Measurements from ENCODE around the gene RABL6.
"Not testable (repeated sequence)": the region's sequence is repeated elsewhere in the genome, so short reads cannot be mapped to it uniquely, and the experiment has no call there.

The RABL6 gene

GRCh38 chr9:136807281-136808074, at the start of gene RABL6:
TSS of gene RABL6 (plus strand) at chr9:136807948. CDS start at chr9:136808197, 249 bp downstream.
- Mint-ChIP-seq H3K4me1 (ENCODE audit: low read depth) (peaks cover 23% of the 10 kb centered on the region), H3K36me3 (ENCODE audit: low read depth) (peaks cover 18% of the 10 kb centered on the region), H3K9me3 (no peaks in the 10 kb centered on the region), H3K27ac (peak within 1 kb of the TSS; percentile 90), H3K27me3 (ENCODE audit: low read depth) (no peaks in the 10 kb centered on the region), H3K4me3 (peak within 1 kb of the TSS; percentile 88)
- peak; percentile 88 for DNase-seq (ENCODE audit: low spot score)

GRCh38 chr9:136759001-136759400, 48.7 kb upstream of the RABL6 start:
- Mint-ChIP-seq H3K4me1 (ENCODE audit: low read depth) (no peaks in the 10 kb centered on the region), H3K27ac (no peak overlapping the region), H3K4me3 (no peak overlapping the region), H3K36me3 (ENCODE audit: low read depth) (no peaks in the 10 kb centered on the region), H3K9me3 (peaks cover 15% of the 10 kb centered on the region), H3K27me3 (ENCODE audit: low read depth) (no peaks in the 10 kb centered on the region)
- no peak for DNase-seq (ENCODE audit: low spot score)

- no peaks in the 10 kb centered on the region for H3K27me3 Mint-ChIP-seq (ENCODE audit: low read depth)
- DNase-seq (ENCODE audit: low spot score): no peak
- H3K9me3 Mint-ChIP-seq: peaks cover 15% of the 10 kb centered on the region
- H3K4me3 Mint-ChIP-seq: no peak overlapping the region
- no peaks in the 10 kb centered on the region for H3K4me1 Mint-ChIP-seq (ENCODE audit: low read depth)
- no peak overlapping the region for H3K27ac Mint-ChIP-seq
- H3K36me3 Mint-ChIP-seq (ENCODE audit: low read depth): no peaks in the 10 kb centered on the region
Observed at GRCh38 chr9:136759436-136760325, 48.1 kb upstream of the RABL6 start.

GRCh38 chr9:136760424-136760823, 47.3 kb upstream of the RABL6 start:
- Mint-ChIP-seq H3K27me3 (ENCODE audit: low read depth) (no peaks in the 10 kb centered on the region), H3K4me3 (no peak overlapping the region), H3K27ac (no peak overlapping the region), H3K36me3 (ENCODE audit: low read depth) (no peaks in the 10 kb centered on the region), H3K9me3 (peaks cover 13% of the 10 kb centered on the region), H3K4me1 (ENCODE audit: low read depth) (no peaks in the 10 kb centered on the region)
- DNase-seq (ENCODE audit: low spot score): no peak

- not testable (repeated sequence) for H3K9me3 Mint-ChIP-seq; H3K4me3 Mint-ChIP-seq; H3K27me3 Mint-ChIP-seq (ENCODE audit: low read depth); H3K4me1 Mint-ChIP-seq (ENCODE audit: low read depth); DNase-seq (ENCODE audit: low spot score); H3K36me3 Mint-ChIP-seq (ENCODE audit: low read depth); H3K27ac Mint-ChIP-seq
Observed at GRCh38 chr9:136760834-136761544, 46.8 kb upstream of the RABL6 start.

GRCh38 chr9:136761545-136761981, 46.2 kb upstream of the RABL6 start:
- peaks cover 2% of the 10 kb centered on the region for H3K9me3 Mint-ChIP-seq
- no peak for DNase-seq (ENCODE audit: low spot score)
- H3K36me3 Mint-ChIP-seq (ENCODE audit: low read depth): no peaks in the 10 kb centered on the region
- H3K27me3 Mint-ChIP-seq (ENCODE audit: low read depth): no peaks in the 10 kb centered on the region
- no peak overlapping the region for H3K4me3 Mint-ChIP-seq
- H3K4me1 Mint-ChIP-seq (ENCODE audit: low read depth): no peaks in the 10 kb centered on the region
- no peak overlapping the region for H3K27ac Mint-ChIP-seq

- peaks cover 4% of the 10 kb centered on the region for H3K27me3 Mint-ChIP-seq (ENCODE audit: low read depth)
- no peaks in the 10 kb centered on the region for H3K9me3 Mint-ChIP-seq
- H3K27ac Mint-ChIP-seq: no peak overlapping the region
- H3K36me3 Mint-ChIP-seq (ENCODE audit: low read depth): no peaks in the 10 kb centered on the region
- H3K4me1 Mint-ChIP-seq (ENCODE audit: low read depth): peaks cover 4% of the 10 kb centered on the region
- H3K4me3 Mint-ChIP-seq: no peak overlapping the region
- no peak for DNase-seq (ENCODE audit: low spot score)
Observed at GRCh38 chr9:136762221-136762691, 45.5 kb upstream of the RABL6 start.

- peak; percentile 30 for DNase-seq (ENCODE audit: low spot score)
- no peak overlapping the region for H3K4me3 Mint-ChIP-seq
- H3K9me3 Mint-ChIP-seq: no peaks in the 10 kb centered on the region
- no peaks in the 10 kb centered on the region for H3K36me3 Mint-ChIP-seq (ENCODE audit: low read depth)
- peaks cover 4% of the 10 kb centered on the region for H3K4me1 Mint-ChIP-seq (ENCODE audit: low read depth)
- H3K27ac Mint-ChIP-seq: no peak overlapping the region
- peaks cover 4% of the 10 kb centered on the region for H3K27me3 Mint-ChIP-seq (ENCODE audit: low read depth)
Observed at GRCh38 chr9:136762915-136763648, 44.7 kb upstream of the RABL6 start.

GRCh38 chr9:136763649-136764035, 44.1 kb upstream of the RABL6 start:
- H3K9me3 Mint-ChIP-seq: no peaks in the 10 kb centered on the region
- no peaks in the 10 kb centered on the region for H3K36me3 Mint-ChIP-seq (ENCODE audit: low read depth)
- peaks cover 4% of the 10 kb centered on the region for H3K27me3 Mint-ChIP-seq (ENCODE audit: low read depth)
- H3K4me1 Mint-ChIP-seq (ENCODE audit: low read depth): peaks cover 4% of the 10 kb centered on the region
- H3K4me3 Mint-ChIP-seq: no peak overlapping the region
- H3K27ac Mint-ChIP-seq: no peak overlapping the region
- DNase-seq (ENCODE audit: low spot score): no peak

GRCh38 chr9:136764301-136764891, 43.4 kb upstream of the RABL6 start, which contains the start of gene LCN15:
TSS of gene LCN15 (minus strand) at chr9:136764518. CDS start at chr9:136764488, 30 bp downstream.
- Mint-ChIP-seq H3K4me3 (no peak within 1 kb of the TSS), H3K27me3 (ENCODE audit: low read depth) (peaks cover 4% of the 10 kb centered on the region), H3K27ac (no peak within 1 kb of the TSS), H3K4me1 (ENCODE audit: low read depth) (peaks cover 4% of the 10 kb centered on the region), H3K36me3 (ENCODE audit: low read depth) (no peaks in the 10 kb centered on the region), H3K9me3 (no peaks in the 10 kb centered on the region)
- no peak for DNase-seq (ENCODE audit: low spot score)

- H3K36me3 Mint-ChIP-seq (ENCODE audit: low read depth): no peaks in the 10 kb centered on the region
Observed at GRCh38 chr9:136765041-136765440, 42.7 kb upstream of the RABL6 start.

GRCh38 chr9:136765745-136766409, 41.9 kb upstream of the RABL6 start:
- H3K27ac Mint-ChIP-seq; H3K4me1 Mint-ChIP-seq (ENCODE audit: low read depth); DNase-seq (ENCODE audit: low spot score); H3K9me3 Mint-ChIP-seq; H3K27me3 Mint-ChIP-seq (ENCODE audit: low read depth); H3K36me3 Mint-ChIP-seq (ENCODE audit: low read depth); H3K4me3 Mint-ChIP-seq: not testable (repeated sequence)

More at GRCh38 chr9:136765041-136765440, 42.7 kb upstream of the RABL6 start:
- Mint-ChIP-seq H3K4me3 (no peak overlapping the region), H3K9me3 (no peaks in the 10 kb centered on the region), H3K4me1 (ENCODE audit: low read depth) (peaks cover 6% of the 10 kb centered on the region), H3K27me3 (ENCODE audit: low read depth) (peaks cover 6% of the 10 kb centered on the region), H3K27ac (no peak overlapping the region)
- DNase-seq (ENCODE audit: low spot score): no peak

Data from T-helper 2 cell treated with Interferon-gamma antibody and Interleukin-4, amounts not matched to agents 5 μg/mL and 100 μg/mL, for 36 hours (primary cell).